Esophagus muscularis mucosa (tissue), 4 donors: ENCODE measurements around the gene DTWD1.

Experiments used
- EP300 ChIP-seq: sonication (generic); formaldehyde crosslinking; IDR thresholded peaks from one replicate; pipeline ENCODE4 v1.6.1; 2017; ENCODE audit warnings: antibody characterized with exemption
- POLR2A ChIP-seq: fragments of 450-650 bp; IDR thresholded peaks from one replicate; pipeline ENCODE4 v1.6.1; 2017; ENCODE audit warnings: antibody characterized with exemption, moderate library complexity, mild to moderate bottlenecking, low read depth
- POLR2AphosphoS5 ChIP-seq, 2 donors: sonication (generic); formaldehyde crosslinking; IDR thresholded peaks; one replicate each; pipeline ENCODE4 v1.6.1; 2017; ENCODE audit warnings: antibody characterized with exemption in 2 of 2
- TF ChIP-seq, protein P1 (sequence below), 3 experiments: fragments of 200-600 bp in 2 of 3; fragments of 450-650 bp in 1 of 3; sonication (generic) in 2 of 3; IDR thresholded peaks; one replicate each; pipeline ENCODE4 v1.5.1; 2017 to 2019; ENCODE audit warnings: antibody characterized with exemption in 3 of 3, mild to moderate bottlenecking in 2 of 3, moderate library complexity in 1 of 3

DNA sequence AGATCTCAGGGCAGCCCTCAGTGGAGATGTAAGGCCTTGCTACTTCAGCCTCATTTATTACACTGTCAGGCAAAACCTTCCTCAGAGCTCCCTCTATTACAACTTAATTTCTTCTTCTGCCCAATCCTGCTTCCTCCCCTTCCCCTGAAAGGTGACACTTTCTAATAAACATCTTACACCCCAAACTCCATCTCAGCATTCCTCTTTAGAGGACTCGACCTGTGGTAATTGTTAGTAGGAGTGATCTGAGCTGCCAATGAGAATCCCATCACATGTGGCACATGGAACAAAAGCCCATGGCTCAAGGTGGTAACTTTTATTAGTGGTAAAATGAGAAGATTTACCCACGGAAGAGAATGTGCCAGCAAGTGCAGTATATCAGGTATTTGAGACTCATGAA is 29.8 kb downstream of the DTWD1 start:
- TF ChIP-seq, protein P1, sequence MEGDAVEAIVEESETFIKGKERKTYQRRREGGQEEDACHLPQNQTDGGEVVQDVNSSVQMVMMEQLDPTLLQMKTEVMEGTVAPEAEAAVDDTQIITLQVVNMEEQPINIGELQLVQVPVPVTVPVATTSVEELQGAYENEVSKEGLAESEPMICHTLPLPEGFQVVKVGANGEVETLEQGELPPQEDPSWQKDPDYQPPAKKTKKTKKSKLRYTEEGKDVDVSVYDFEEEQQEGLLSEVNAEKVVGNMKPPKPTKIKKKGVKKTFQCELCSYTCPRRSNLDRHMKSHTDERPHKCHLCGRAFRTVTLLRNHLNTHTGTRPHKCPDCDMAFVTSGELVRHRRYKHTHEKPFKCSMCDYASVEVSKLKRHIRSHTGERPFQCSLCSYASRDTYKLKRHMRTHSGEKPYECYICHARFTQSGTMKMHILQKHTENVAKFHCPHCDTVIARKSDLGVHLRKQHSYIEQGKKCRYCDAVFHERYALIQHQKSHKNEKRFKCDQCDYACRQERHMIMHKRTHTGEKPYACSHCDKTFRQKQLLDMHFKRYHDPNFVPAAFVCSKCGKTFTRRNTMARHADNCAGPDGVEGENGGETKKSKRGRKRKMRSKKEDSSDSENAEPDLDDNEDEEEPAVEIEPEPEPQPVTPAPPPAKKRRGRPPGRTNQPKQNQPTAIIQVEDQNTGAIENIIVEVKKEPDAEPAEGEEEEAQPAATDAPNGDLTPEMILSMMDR (IDR thresholded peaks at IDR 0.05): no peak
- no peak for TF ChIP-seq POLR2A
- TF ChIP-seq EP300: no peak
- TF ChIP-seq POLR2AphosphoS5 (IDR thresholded peaks at IDR 0.05): no peak
